Stimulated activated CD4-positive, alpha-beta T cell treated with anti-CD3 and anti-CD28 coated beads, Interleukin-2, amount 100 ng/mL, for 4 hours (primary cell): ENCODE data around the gene TLR9.

Experiments used
- DNase-seq: peaks from one replicate; pipeline ENCODE4 v3.0.0-alpha.2; 2020; ENCODE audit warnings: low read depth

Gene TLR9

GRCh38 chr3:52173101-52173500, 52.3 kb downstream of the TLR9 start:
- no peak for DNase-seq

DNA sequence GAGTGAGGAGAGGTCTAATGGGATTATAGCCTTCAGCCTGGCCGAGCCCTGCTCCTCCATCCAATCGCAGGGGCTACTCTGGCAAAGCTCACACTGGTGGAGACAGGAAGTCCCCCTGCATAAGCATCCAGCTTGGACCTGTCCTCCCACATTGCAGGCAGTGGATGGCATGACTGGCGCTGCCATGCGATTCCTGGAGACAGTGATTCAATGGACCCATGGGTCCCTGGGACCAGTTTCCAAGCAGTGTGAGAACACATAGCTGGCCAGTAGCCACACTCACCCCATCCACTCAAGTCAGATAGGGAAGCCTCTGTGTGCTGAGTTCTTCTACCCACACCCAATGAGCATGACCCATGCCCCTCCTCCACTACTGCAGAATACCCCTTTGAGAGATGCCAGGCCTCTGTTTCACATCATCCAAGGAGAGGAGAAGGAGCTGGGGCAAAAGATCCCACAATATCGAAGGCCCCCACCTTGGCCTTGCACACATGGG, 53.1 kb downstream of the TLR9 start:
- DNase-seq = no peak

DNA sequence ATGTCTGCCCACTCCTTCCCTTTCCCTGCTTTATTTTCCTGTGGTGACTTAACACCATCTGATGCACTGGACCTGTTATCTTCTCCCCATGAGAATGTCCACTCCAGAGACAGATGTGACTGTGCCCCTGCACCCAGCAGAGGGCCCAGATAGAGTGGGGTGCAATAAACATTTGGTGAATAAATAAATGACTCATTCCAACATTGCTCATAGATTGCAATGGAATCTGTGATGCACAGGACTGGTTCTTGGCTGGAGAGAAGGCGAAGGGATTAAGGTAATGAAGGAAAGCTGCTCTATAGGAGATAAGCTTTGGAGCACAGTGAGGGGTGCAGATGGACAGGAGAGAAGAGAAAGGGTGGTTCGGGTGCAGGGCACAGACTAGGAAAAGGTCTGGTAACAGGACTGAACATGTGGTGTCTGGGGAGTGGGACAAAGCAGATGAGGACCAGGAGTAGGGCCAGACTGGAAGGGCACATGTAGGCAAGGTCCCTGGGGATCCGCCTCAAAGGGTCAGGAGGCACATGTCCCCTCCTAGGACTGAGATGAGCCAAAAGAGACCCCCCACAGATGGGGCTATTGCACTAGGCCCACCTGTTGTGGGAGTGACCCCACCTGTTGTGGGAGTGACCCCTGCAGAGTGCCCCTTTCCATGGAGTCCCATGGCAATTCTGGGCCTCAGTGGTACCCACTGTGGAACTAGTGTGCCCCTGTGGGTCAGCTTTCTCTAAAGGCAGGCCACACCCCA, 53.8 kb downstream of the TLR9 start:
- no peak for DNase-seq
